Sigmoid colon (tissue), 7 donors: ENCODE results near the gene APOBEC2. TPM values are rescaled to one million over a fixed set of nuclear protein-coding genes. Genes with fewer than 3 reads are reported as not detected.
"Not testable (repeated sequence)": the region's sequence is repeated elsewhere in the genome, so short reads cannot be mapped to it uniquely, and the experiment has no call there.

Source experiments
- DNase-seq: peaks from one replicate; pipeline ENCODE4 v3.0.0-alpha.2; 2019
- H3K27ac ChIP-seq, 4 donors: fragments of 200-600 bp; sonication (generic); one replicate each; pipeline ENCODE4 v1.5.1; 2016 to 2019; ENCODE audit warnings: mild to moderate bottlenecking in 1 of 4
- H3K27me3 ChIP-seq, 3 donors: fragments of 200-600 bp; sonication (generic); one replicate each; pipeline ENCODE4 v1.5.1; 2019; ENCODE audit warnings: mild to moderate bottlenecking in 1 of 3
- H3K36me3 ChIP-seq, 4 donors: fragments of 200-600 bp; sonication (generic); one replicate each; pipeline ENCODE4 v1.5.1; 2016 to 2019
- H3K4me1 ChIP-seq, 4 donors: fragments of 200-600 bp; sonication (generic); one replicate each; pipeline ENCODE4 v1.5.1; 2017 to 2019
- H3K4me3 ChIP-seq, 4 donors: fragments of 200-600 bp; sonication (generic); one replicate each; pipeline ENCODE4 v1.5.1; 2017 to 2019; ENCODE audit warnings: mild to moderate bottlenecking in 2 of 4, moderate library complexity in 1 of 4
- H3K9me3 ChIP-seq, 4 donors: fragments of 200-600 bp in 3 of 4; sonication (generic) in 3 of 4; one replicate each; pipeline versions ENCODE4 v1.5.1 to v1.6.1; 2013 to 2019
- EP300 ChIP-seq, 4 donors: sonication (generic); formaldehyde crosslinking; IDR thresholded peaks; one replicate each; pipeline ENCODE4 v1.6.1; 2017; ENCODE audit warnings: antibody characterized with exemption in 4 of 4
- POLR2A ChIP-seq, 2 donors: fragments of 450-650 bp; IDR thresholded peaks; one replicate each; pipeline ENCODE4 v1.6.1; 2016; ENCODE audit warnings: antibody characterized with exemption in 2 of 2, mild to moderate bottlenecking in 2 of 2, moderate library complexity in 2 of 2
- POLR2AphosphoS5 ChIP-seq, 4 donors: sonication (generic); formaldehyde crosslinking; IDR thresholded peaks; one replicate each; pipeline ENCODE4 v1.6.1; 2017; ENCODE audit warnings: antibody characterized with exemption in 4 of 4
- WGBS, 2 donors: extraction: QIAGEN DNeasy Blood & Tissue Kit; methylation state at CpG; one replicate each; pipeline ENCODE4 v1.1.7; 2013; 5-methylcytosine and 5-hydroxymethylcytosine counted together
- intact Hi-C: fragments of 100-400 bp; cut with DNase I; formaldehyde crosslinking; loops from one replicate; pipeline ENCODE4 v1.15.1; 2023
- polyA plus RNA-seq, 3 donors: library from polyadenylated mRNA; stranded (reverse); fragments of 200-250 nt; gene quantifications; one replicate each; pipeline ENCODE4 v1.2.3, GENCODE V29; 2013
- total RNA-seq, 4 donors: library from RNA; depleted of rRNA; stranded (reverse); fragments of >200 nt; gene quantifications; one replicate each; pipeline ENCODE4 v1.1.0, GENCODE V29; 2016
- TF ChIP-seq, protein P1 (sequence below), 4 experiments: fragments of 450-650 bp in 3 of 4; fragments of 200-600 bp in 1 of 4; IDR thresholded peaks; one replicate each; pipeline ENCODE4 v1.5.1; 2016 to 2019; ENCODE audit warnings: antibody characterized with exemption in 4 of 4, mild to moderate bottlenecking in 3 of 4, moderate library complexity in 2 of 4
- donor health status: healthy with polysubstance abuse.
- donor health status: Bipolar disorder and iron deficiency.
- donor health status: healthy.

The APOBEC2 gene
- total RNA-seq: 1 to 10 TPM in 1 of 4 donors, under 1 TPM in 3; 0.66 to 1.1 (median 0.70) TPM
- polyA plus RNA-seq: under 1 TPM in 1 of 3 donors, not detected in 2; 0.20 TPM

- Histone ChIP-seq H3K4me1 (peaks cover 0 to 55% (median 39%) of the 10 kb centered on the region in 4 donors), H3K9me3 (no peaks in the 10 kb centered on the region), H3K4me3 (no peak within 1 kb of the TSS), H3K27ac (peak within 1 kb of the TSS in 3 of 4 donors; percentile 37 to 49 (median 45)), H3K36me3 (no peaks in the 10 kb centered on the region), H3K27me3 (no peaks in the 10 kb centered on the region)
- no peak for TF ChIP-seq EP300 (IDR thresholded peaks at IDR 0.05)
- TF ChIP-seq, protein P1, sequence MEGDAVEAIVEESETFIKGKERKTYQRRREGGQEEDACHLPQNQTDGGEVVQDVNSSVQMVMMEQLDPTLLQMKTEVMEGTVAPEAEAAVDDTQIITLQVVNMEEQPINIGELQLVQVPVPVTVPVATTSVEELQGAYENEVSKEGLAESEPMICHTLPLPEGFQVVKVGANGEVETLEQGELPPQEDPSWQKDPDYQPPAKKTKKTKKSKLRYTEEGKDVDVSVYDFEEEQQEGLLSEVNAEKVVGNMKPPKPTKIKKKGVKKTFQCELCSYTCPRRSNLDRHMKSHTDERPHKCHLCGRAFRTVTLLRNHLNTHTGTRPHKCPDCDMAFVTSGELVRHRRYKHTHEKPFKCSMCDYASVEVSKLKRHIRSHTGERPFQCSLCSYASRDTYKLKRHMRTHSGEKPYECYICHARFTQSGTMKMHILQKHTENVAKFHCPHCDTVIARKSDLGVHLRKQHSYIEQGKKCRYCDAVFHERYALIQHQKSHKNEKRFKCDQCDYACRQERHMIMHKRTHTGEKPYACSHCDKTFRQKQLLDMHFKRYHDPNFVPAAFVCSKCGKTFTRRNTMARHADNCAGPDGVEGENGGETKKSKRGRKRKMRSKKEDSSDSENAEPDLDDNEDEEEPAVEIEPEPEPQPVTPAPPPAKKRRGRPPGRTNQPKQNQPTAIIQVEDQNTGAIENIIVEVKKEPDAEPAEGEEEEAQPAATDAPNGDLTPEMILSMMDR (IDR thresholded peaks at IDR 0.05): no peak
- TF ChIP-seq POLR2A (IDR thresholded peaks at IDR 0.05): no peak
- peak in 1 of 4 donors; percentile 17 for TF ChIP-seq POLR2AphosphoS5 (IDR thresholded peaks at IDR 0.05)
- WGBS, 2 donors: 82 to 92% methylated on average over 5 of the region's 5 CpGs
- peak; percentile 75 for DNase-seq
- intact Hi-C loops: no loop called here
Measured at GRCh38 chr6:41053041-41053440, at the start of gene APOBEC2. Gene APOBEC2 (plus strand): TSS chr6:41053202. CDS start chr6:41053348, 146 bp downstream.

- not testable (repeated sequence) for H3K4me1 ChIP-seq, H3K27ac ChIP-seq, H3K27me3 ChIP-seq, H3K4me3 ChIP-seq, H3K9me3 ChIP-seq, H3K36me3 ChIP-seq
- peak; percentile 66 for DNase-seq
- intact Hi-C loops: loop anchor here (5.0 kb wide), 1 partner anchor 61 kb away; no protein-coding TSS in a partner anchor
- WGBS, 2 donors: 2 to 9% methylated on average over 7 of the region's 7 CpGs
- TF ChIP-seq, protein P1 (IDR thresholded peaks at IDR 0.05): peak; percentile 34 to 49 (median 42)
Measured at GRCh38 chr6:41006217-41006616, 46.8 kb upstream of the APOBEC2 start.

- intact Hi-C loops: loop anchor here (5.0 kb wide), 1 partner anchor 60 kb away; no protein-coding TSS in a partner anchor
- H3K4me1 ChIP-seq, H3K27me3 ChIP-seq, H3K27ac ChIP-seq, H3K36me3 ChIP-seq, H3K4me3 ChIP-seq, DNase-seq, H3K9me3 ChIP-seq: not testable (repeated sequence)
- WGBS, 2 donors: 93 to 95% methylated on average over 4 of the region's 4 CpGs
Measured at GRCh38 chr6:41006980-41007379, 46.0 kb upstream of the APOBEC2 start.

DNA sequence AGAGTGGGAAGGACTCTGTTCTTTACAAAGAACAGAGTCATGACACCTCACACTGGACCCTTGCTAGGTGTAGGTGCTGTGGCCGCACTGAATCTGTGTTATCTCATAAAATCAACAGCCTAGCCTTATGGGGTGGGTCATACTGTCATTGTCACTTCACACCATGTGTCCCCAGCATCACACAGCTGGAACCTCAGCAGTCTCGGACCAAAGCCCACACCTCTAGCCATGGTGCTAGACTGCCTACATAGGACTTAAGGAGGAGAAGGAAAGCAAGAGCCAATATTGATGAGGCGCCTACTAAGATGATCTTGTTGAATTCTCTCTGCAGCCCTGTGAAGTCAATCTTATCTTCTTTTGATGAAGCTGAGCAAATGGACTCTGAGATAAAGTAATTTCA is 45.0 kb upstream of the APOBEC2 start:
- Histone ChIP-seq H3K4me1 (no peaks in the 10 kb centered on the region), H3K36me3 (no peaks in the 10 kb centered on the region), H3K4me3 (no peak overlapping the region), H3K27ac (no peak overlapping the region), H3K9me3 (no peaks in the 10 kb centered on the region), H3K27me3 (no peaks in the 10 kb centered on the region)
- WGBS, 2 donors: 91 to 95% methylated on average over 3 of the region's 3 CpGs
- no peak for DNase-seq
- intact Hi-C loops: loop anchor here (5.0 kb wide), 1 partner anchor 59 kb away; no protein-coding TSS in a partner anchor
- TF ChIP-seq EP300 (IDR thresholded peaks at IDR 0.05) (no peak), POLR2AphosphoS5 (IDR thresholded peaks at IDR 0.05) (no peak), POLR2A (IDR thresholded peaks at IDR 0.05) (no peak)
- TF ChIP-seq, protein P1 (IDR thresholded peaks at IDR 0.05): no peak

DNA sequence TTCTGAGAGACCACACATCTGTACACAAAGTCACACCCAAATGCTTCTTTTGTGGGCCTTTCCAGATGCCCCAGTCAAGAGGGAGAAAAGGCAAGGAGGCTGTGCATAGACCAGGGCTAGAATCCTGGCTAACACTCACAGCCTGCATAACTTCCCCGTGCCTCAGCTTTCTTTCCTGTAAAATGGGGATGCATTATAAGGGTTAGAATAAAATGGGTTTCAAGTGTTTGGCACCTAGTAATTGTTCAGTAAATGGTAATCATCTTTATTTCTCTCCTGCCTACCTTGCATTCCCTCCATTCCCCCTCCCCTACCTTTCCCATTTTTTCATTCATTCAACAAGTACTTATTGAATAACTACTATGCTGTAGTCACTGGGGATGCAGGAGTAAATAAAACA is 43.3 kb upstream of the APOBEC2 start:
- 98 to 100% methylated on average over 1 of the region's 1 CpG for WGBS, 2 donors
- no peak overlapping the region for H3K4me3 ChIP-seq
- no peaks in the 10 kb centered on the region for H3K9me3 ChIP-seq
- H3K27ac ChIP-seq: no peak overlapping the region
- no peak for DNase-seq
- TF ChIP-seq POLR2A (IDR thresholded peaks at IDR 0.05): no peak
- no peak for TF ChIP-seq POLR2AphosphoS5 (IDR thresholded peaks at IDR 0.05)
- intact Hi-C loops: loop anchor here (5.0 kb wide), 1 partner anchor 58 kb away; no protein-coding TSS in a partner anchor
- no peaks in the 10 kb centered on the region for H3K27me3 ChIP-seq
- H3K36me3 ChIP-seq: no peaks in the 10 kb centered on the region
- no peaks in the 10 kb centered on the region for H3K4me1 ChIP-seq

- Histone ChIP-seq H3K9me3 (no peaks in the 10 kb centered on the region), H3K4me1 (no peaks in the 10 kb centered on the region), H3K36me3 (no peaks in the 10 kb centered on the region), H3K27me3 (no peaks in the 10 kb centered on the region), H3K27ac (no peak overlapping the region), H3K4me3 (no peak overlapping the region)
- WGBS, 2 donors: 79 to 89% methylated on average over 2 of the region's 2 CpGs
- DNase-seq: no peak
- no peak for TF ChIP-seq EP300 (IDR thresholded peaks at IDR 0.05)
- TF ChIP-seq POLR2AphosphoS5 (IDR thresholded peaks at IDR 0.05): no peak
- TF ChIP-seq, protein P1 (IDR thresholded peaks at IDR 0.05): no peak
- no peak for TF ChIP-seq POLR2A (IDR thresholded peaks at IDR 0.05)
- intact Hi-C loops: no loop called here
Measured at GRCh38 chr6:41011673-41012072, 41.3 kb upstream of the APOBEC2 start.
